Mesenchymal stem cell (in vitro differentiated cells and primary cell): ENCODE measurements around the gene SPPL2A.

Experiments used
- DNase-seq: peaks from one replicate; pipeline ENCODE4 v3.0.0-alpha.2; 2013
- H2AFZ ChIP-seq: one replicate; pipeline ENCODE4 v1.6.1; 2013; ENCODE audit warnings: low read depth, mild to moderate bottlenecking, control low read depth, inconsistent platforms, low read length, moderate library complexity
- H2AK5ac ChIP-seq: 2 replicates; pipeline ENCODE4 v1.6.1; 2013; ENCODE audit warnings: low read length, moderate library complexity, mild to moderate bottlenecking, inconsistent platforms; ENCODE audit not compliant: severe bottlenecking
- H2BK120ac ChIP-seq: one replicate; pipeline ENCODE4 v1.6.1; 2013; ENCODE audit warnings: low read depth, mild to moderate bottlenecking, inconsistent platforms, low read length, moderate library complexity
- H2BK12ac ChIP-seq, 2 experiments: one replicate each; pipeline ENCODE4 v1.6.1; 2013; ENCODE audit warnings: inconsistent platforms in 2 of 2, low read length in 2 of 2, mild to moderate bottlenecking in 2 of 2, moderate library complexity in 2 of 2, control low read depth in 1 of 2
- H2BK15ac ChIP-seq: one replicate; pipeline ENCODE4 v1.6.1; 2013; ENCODE audit warnings: mild to moderate bottlenecking, low read depth, inconsistent platforms; ENCODE audit not compliant: poor library complexity, severe bottlenecking
- H2BK5ac ChIP-seq: 2 replicates; pipeline ENCODE4 v1.6.1; 2013; ENCODE audit warnings: low read depth, mild to moderate bottlenecking, low read length, control low read depth, inconsistent platforms; ENCODE audit not compliant: poor library complexity, severe bottlenecking
- H3K14ac ChIP-seq, 2 experiments: one replicate each; pipeline ENCODE4 v1.6.1; 2013; ENCODE audit warnings: inconsistent platforms in 2 of 2, low read length in 2 of 2, control low read depth in 1 of 2, mild to moderate bottlenecking in 1 of 2, moderate library complexity in 1 of 2
- H3K18ac ChIP-seq, 2 experiments: one replicate each; pipeline ENCODE4 v1.6.1; 2013; ENCODE audit warnings: inconsistent platforms in 2 of 2, low read length in 2 of 2, control low read depth in 1 of 2, low read depth in 1 of 2, mild to moderate bottlenecking in 1 of 2
- H3K23ac ChIP-seq, 2 experiments: one replicate each; pipeline ENCODE4 v1.6.1; 2013; ENCODE audit warnings: inconsistent platforms in 2 of 2, low read length in 2 of 2, mild to moderate bottlenecking in 2 of 2, moderate library complexity in 2 of 2, control low read depth in 1 of 2
- H3K27ac ChIP-seq: 2 replicates; pipeline ENCODE4 v1.5.1; 2013; ENCODE audit warnings: mild to moderate bottlenecking, moderate library complexity, low read length, control low read depth, inconsistent platforms; ENCODE audit not compliant: poor library complexity, severe bottlenecking
- H3K27me3 ChIP-seq, 2 experiments: 2 replicates each; pipeline versions ENCODE4 v1.6.1 to v1.7.0; 2013; ENCODE audit warnings: low read length in 2 of 2, mild to moderate bottlenecking in 2 of 2, moderate library complexity in 2 of 2, control low read depth in 1 of 2, inconsistent platforms in 1 of 2; ENCODE audit not compliant: control insufficient read depth in 1 of 2, insufficient read depth in 1 of 2
- H3K36me3 ChIP-seq, 2 experiments: 2 replicates each; pipeline versions ENCODE4 v1.6.1 to v1.7.0; 2013; ENCODE audit warnings: low read length in 2 of 2, control low read depth in 1 of 2, inconsistent platforms in 1 of 2, low read depth in 1 of 2, mild to moderate bottlenecking in 1 of 2; ENCODE audit not compliant: insufficient read depth in 2 of 2, control insufficient read depth in 1 of 2
- H3K4ac ChIP-seq, 2 experiments: one replicate each; pipeline ENCODE4 v1.6.1; 2013; ENCODE audit warnings: inconsistent platforms in 2 of 2, low read length in 2 of 2, mild to moderate bottlenecking in 2 of 2, moderate library complexity in 2 of 2, control low read depth in 1 of 2, low read depth in 1 of 2
- H3K4me1 ChIP-seq: 2 replicates; pipeline ENCODE4 v1.6.1; 2013; ENCODE audit warnings: low read depth, low read length, control low read depth; ENCODE audit not compliant: control insufficient read depth, insufficient read depth
- H3K4me2 ChIP-seq: 2 replicates; pipeline ENCODE4 v1.6.1; 2013; ENCODE audit warnings: low read length, mild to moderate bottlenecking, inconsistent platforms; ENCODE audit not compliant: poor library complexity, severe bottlenecking
- H3K4me3 ChIP-seq, 2 experiments: 2 replicates each; pipeline versions ENCODE4 v1.5.1 to v1.7.0; 2013; ENCODE audit warnings: low read length in 2 of 2, mild to moderate bottlenecking in 2 of 2, control low read depth in 1 of 2, low read depth in 1 of 2; ENCODE audit not compliant: insufficient read depth in 1 of 2
- H3K79me1 ChIP-seq: replicated peaks from 2 replicates; pipeline ENCODE4 v1.6.1; 2013; ENCODE audit warnings: mild to moderate bottlenecking, control low read depth, low read length, inconsistent platforms; ENCODE audit not compliant: poor library complexity, severe bottlenecking
- H3K9ac ChIP-seq: 2 replicates; pipeline ENCODE4 v1.7.0; 2013; ENCODE audit warnings: mild to moderate bottlenecking, low read length, moderate library complexity
- H3K9me3 ChIP-seq: 2 replicates; pipeline ENCODE4 v1.7.0; 2013; ENCODE audit warnings: mild to moderate bottlenecking, low read length; ENCODE audit not compliant: control insufficient read depth
- H4K8ac ChIP-seq: one replicate; pipeline ENCODE4 v1.6.1; 2013; ENCODE audit warnings: inconsistent platforms, mild to moderate bottlenecking, low read length, moderate library complexity
- H4K91ac ChIP-seq: one replicate; pipeline ENCODE4 v1.6.1; 2013; ENCODE audit warnings: mild to moderate bottlenecking, low read length, inconsistent platforms
- WGBS: methylation state at CpG from one replicate; pipeline ENCODE4 v1.1.7; 2013; ENCODE audit warnings: mixed read lengths; 5-methylcytosine and 5-hydroxymethylcytosine counted together

Gene SPPL2A

GRCh38 chr15:50710585-50710984 lies 54.9 kb downstream of the SPPL2A start:
- no peak overlapping the region for H2BK5ac ChIP-seq
- H2AFZ ChIP-seq = no peak overlapping the region
- no peak overlapping the region for H2BK120ac ChIP-seq
- no peak overlapping the region for H2BK15ac ChIP-seq
- no peak overlapping the region for H3K27ac ChIP-seq
- H2BK12ac ChIP-seq = no peak overlapping the region
- no peak overlapping the region for H3K4ac ChIP-seq
- no peak overlapping the region for H3K18ac ChIP-seq
- H4K91ac ChIP-seq = no peak overlapping the region
- no peaks in the 10 kb centered on the region for H3K9me3 ChIP-seq
- no peak overlapping the region for H3K9ac ChIP-seq
- no peak overlapping the region for H3K4me2 ChIP-seq
- H3K4me3 ChIP-seq = no peak overlapping the region
- H3K14ac ChIP-seq = no peak overlapping the region
- H3K27me3 ChIP-seq = no peaks in the 10 kb centered on the region
- H3K23ac ChIP-seq = no peak overlapping the region
- peaks cover 6 to 31% of the 10 kb centered on the region in 2 experiments for H3K36me3 ChIP-seq
- H4K8ac ChIP-seq = no peak overlapping the region
- DNase-seq = no peak
- H2AK5ac ChIP-seq = no peak overlapping the region
- no peaks in the 10 kb centered on the region for H3K4me1 ChIP-seq
- H3K79me1 ChIP-seq = peaks cover 5% of the 10 kb centered on the region

- Histone ChIP-seq H3K9me3 (no peaks in the 10 kb centered on the region), H3K4me2 (no peak overlapping the region), H3K4me1 (no peaks in the 10 kb centered on the region), H3K36me3 (peaks cover 6 to 25% of the 10 kb centered on the region in 2 experiments), H3K27ac (no peak overlapping the region), H3K4ac (no peak overlapping the region), H3K79me1 (peaks cover 3% of the 10 kb centered on the region), H3K18ac (no peak overlapping the region), H2BK15ac (no peak overlapping the region), H3K9ac (no peak overlapping the region), H2BK12ac (no peak overlapping the region), H3K27me3 (no peaks in the 10 kb centered on the region), H4K91ac (no peak overlapping the region), H4K8ac (no peak overlapping the region), H2BK5ac (no peak overlapping the region), H3K14ac (no peak overlapping the region), H2AFZ (no peak overlapping the region), H3K23ac (no peak overlapping the region), H2BK120ac (no peak overlapping the region), H3K4me3 (no peak overlapping the region), H2AK5ac (no peak overlapping the region)
- DNase-seq = no peak
- WGBS = 93% methylated on average over 2 of the region's 3 CpGs
Observed at GRCh38 chr15:50707878-50708427, 57.6 kb downstream of the SPPL2A start.

- Histone ChIP-seq H3K27ac (no peak overlapping the region), H3K4me1 (no peaks in the 10 kb centered on the region), H4K8ac (no peak overlapping the region), H2BK120ac (no peak overlapping the region), H3K18ac (no peak overlapping the region), H3K14ac (no peak overlapping the region), H3K23ac (no peak overlapping the region), H2AFZ (no peak overlapping the region), H3K27me3 (no peaks in the 10 kb centered on the region), H4K91ac (no peak overlapping the region), H3K4ac (no peak overlapping the region), H2BK12ac (no peak overlapping the region), H3K4me2 (no peak overlapping the region), H3K79me1 (peaks cover under 1% of the 10 kb centered on the region), H3K9ac (no peak overlapping the region), H3K9me3 (no peaks in the 10 kb centered on the region), H2BK15ac (no peak overlapping the region), H2AK5ac (no peak overlapping the region), H3K36me3 (peaks cover 3 to 15% of the 10 kb centered on the region in 2 experiments), H3K4me3 (no peak overlapping the region), H2BK5ac (no peak overlapping the region)
- no CpG with 5 or more reads among the region's 1 CpG for WGBS
- DNase-seq = no peak
Observed at GRCh38 chr15:50702762-50703334, 62.7 kb downstream of the SPPL2A start.

GRCh38 chr15:50698101-50698500 lies 67.4 kb downstream of the SPPL2A start:
- no peak overlapping the region for H2BK120ac ChIP-seq
- H3K23ac ChIP-seq = no peak overlapping the region
- no peak overlapping the region for H2BK15ac ChIP-seq
- H4K91ac ChIP-seq = no peak overlapping the region
- no peak overlapping the region for H3K18ac ChIP-seq
- H2AK5ac ChIP-seq = no peak overlapping the region
- H3K9ac ChIP-seq = peak overlapping the region; percentile 22
- H3K36me3 ChIP-seq = no peaks in the 10 kb centered on the region
- no peak overlapping the region for H2BK5ac ChIP-seq
- H3K27ac ChIP-seq = no peak overlapping the region
- H3K4me3 ChIP-seq = no peak overlapping the region
- H2AFZ ChIP-seq = no peak overlapping the region
- no peaks in the 10 kb centered on the region for H3K4me1 ChIP-seq
- no peaks in the 10 kb centered on the region for H3K9me3 ChIP-seq
- no peak overlapping the region for H3K14ac ChIP-seq
- no peak overlapping the region for H3K4ac ChIP-seq
- no peak for DNase-seq
- H3K79me1 ChIP-seq = no peaks in the 10 kb centered on the region
- no peak overlapping the region for H3K4me2 ChIP-seq
- WGBS = 98% methylated on average over 6 of the region's 8 CpGs
- no peak overlapping the region for H4K8ac ChIP-seq
- H2BK12ac ChIP-seq = no peak overlapping the region
- H3K27me3 ChIP-seq = no peaks in the 10 kb centered on the region
